ENCODE results near the gene MSH2.
A peak's percentile ranks its signal among the peaks of the same experiment; 100 is the strongest.
"Not testable (repeated sequence)": the region's sequence is repeated elsewhere in the genome, so short reads cannot be mapped to it uniquely, and the experiment has no call there.

Gene MSH2

GRCh38 chr2:47360927-47361326 is 42.0 kb upstream of the MSH2 start:
- TF ChIP-seq CTCF (IDR thresholded peaks at IDR 0.05; ENCODE audit: borderline replicate concordance, control extremely low read depth, extremely low read depth, insufficient read depth, missing control alignments), result no peak
- no peak for DNase-seq (ENCODE audit: low spot score)
- in situ Hi-C loops (cut with MboI; ENCODE audit: low sequenced_read_pairs, unreplicated experiment), result no loop called here

GRCh38 chr2:47361505-47362229 is 41.3 kb upstream of the MSH2 start:
- in situ Hi-C loops (cut with MboI; ENCODE audit: low sequenced_read_pairs, unreplicated experiment); DNase-seq (ENCODE audit: low spot score): not testable (repeated sequence)

GRCh38 chr2:47373747-47374146 is 29.2 kb upstream of the MSH2 start:
- in situ Hi-C loops (cut with MboI; ENCODE audit: low sequenced_read_pairs, unreplicated experiment), result no loop called here
- no peak for TF ChIP-seq CTCF (IDR thresholded peaks at IDR 0.05; ENCODE audit: borderline replicate concordance, control extremely low read depth, extremely low read depth, insufficient read depth, missing control alignments)
- DNase-seq (ENCODE audit: low spot score), result no peak

- in situ Hi-C loops (cut with MboI; ENCODE audit: low sequenced_read_pairs, unreplicated experiment), result no loop called here
- TF ChIP-seq CTCF (IDR thresholded peaks at IDR 0.05; ENCODE audit: borderline replicate concordance, control extremely low read depth, extremely low read depth, insufficient read depth, missing control alignments), result no peak
Observed at GRCh38 chr2:47375307-47375706, 27.6 kb upstream of the MSH2 start.

GRCh38 chr2:47379384-47379783 is 23.6 kb upstream of the MSH2 start:
- TF ChIP-seq CTCF (IDR thresholded peaks at IDR 0.05; ENCODE audit: borderline replicate concordance, control extremely low read depth, extremely low read depth, insufficient read depth, missing control alignments), result no peak
- no peak for DNase-seq (ENCODE audit: low spot score)
- in situ Hi-C loops (cut with MboI; ENCODE audit: low sequenced_read_pairs, unreplicated experiment), result no loop called here

More at GRCh38 chr2:47375307-47375706, 27.6 kb upstream of the MSH2 start:
- no peak for DNase-seq (ENCODE audit: low spot score)

- TF ChIP-seq CTCF (IDR thresholded peaks at IDR 0.05; ENCODE audit: borderline replicate concordance, control extremely low read depth, extremely low read depth, insufficient read depth, missing control alignments), result no peak
- DNase-seq (ENCODE audit: low spot score), result no peak
- in situ Hi-C loops (cut with MboI; ENCODE audit: low sequenced_read_pairs, unreplicated experiment), result no loop called here
Observed at GRCh38 chr2:47381408-47381807, 21.5 kb upstream of the MSH2 start.

GRCh38 chr2:47386551-47386950 is 16.4 kb upstream of the MSH2 start:
- peak; percentile 59 for DNase-seq (ENCODE audit: low spot score)
- no peak for TF ChIP-seq CTCF (IDR thresholded peaks at IDR 0.05; ENCODE audit: borderline replicate concordance, control extremely low read depth, extremely low read depth, insufficient read depth, missing control alignments)
- in situ Hi-C loops (cut with MboI; ENCODE audit: low sequenced_read_pairs, unreplicated experiment), result loop anchor here (5.0 kb wide), 1 partner anchor 49 kb away; no protein-coding TSS in a partner anchor
